ENCODE results near the gene LSP1.
"Not testable (repeated sequence)": the region's sequence is repeated elsewhere in the genome, so short reads cannot be mapped to it uniquely, and the experiment has no call there.

The LSP1 gene

DNA sequence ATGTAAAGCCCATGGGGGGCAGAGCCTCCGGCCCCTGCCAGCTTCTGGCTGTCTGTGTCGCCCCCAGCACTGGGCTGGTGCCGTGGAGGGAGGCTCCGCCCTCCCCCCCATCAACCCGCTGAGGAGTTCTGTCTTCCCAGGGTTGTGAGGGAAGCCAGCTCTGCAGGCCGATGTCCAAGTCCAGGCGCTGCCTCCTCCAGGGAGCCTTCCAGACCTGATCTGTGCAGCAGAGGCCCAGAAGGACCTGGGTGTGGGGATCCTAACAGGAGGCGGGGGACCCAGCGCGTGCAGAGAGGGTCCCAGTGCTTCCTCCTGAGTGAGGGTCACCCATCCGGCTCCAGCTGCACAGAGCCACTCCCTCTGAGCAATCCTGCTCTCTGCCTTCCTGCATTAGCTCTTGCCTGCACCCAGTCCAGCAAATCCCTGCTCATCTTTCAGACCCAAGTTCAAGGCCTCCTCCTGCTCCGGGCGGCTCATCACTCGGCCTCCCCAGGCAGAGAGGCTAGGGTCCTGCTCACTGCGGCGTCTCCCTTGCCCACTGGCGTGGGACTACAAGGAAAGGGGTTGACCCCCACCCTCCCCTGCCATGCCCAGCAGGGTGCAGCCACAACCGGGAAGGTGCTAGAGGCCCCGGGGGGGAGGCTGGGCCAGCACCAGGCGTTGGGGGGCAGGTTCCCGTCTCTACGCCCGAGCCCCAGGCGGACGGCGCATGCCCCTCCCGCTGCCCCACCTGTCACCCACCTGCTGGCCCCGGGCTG, 22.4 kb downstream of the LSP1 start:
- in situ Hi-C loops (cut with MboI; ENCODE audit: low sequenced_read_pairs): no loop called here

- in situ Hi-C loops (cut with MboI; ENCODE audit: low sequenced_read_pairs): not testable (repeated sequence)
Observed at GRCh38 chr11:1875851-1876301, 23.0 kb downstream of the LSP1 start.

- in situ Hi-C loops (cut with MboI; ENCODE audit: low sequenced_read_pairs): no loop called here
Observed at GRCh38 chr11:1876361-1877063, 23.6 kb downstream of the LSP1 start.

- in situ Hi-C loops (cut with MboI; ENCODE audit: low sequenced_read_pairs): no loop called here
Observed at GRCh38 chr11:1877211-1878136, 24.6 kb downstream of the LSP1 start.

- in situ Hi-C loops (cut with MboI; ENCODE audit: low sequenced_read_pairs): no loop called here
Observed at GRCh38 chr11:1878137-1879031, 25.5 kb downstream of the LSP1 start.

- in situ Hi-C loops (cut with MboI; ENCODE audit: low sequenced_read_pairs): no loop called here
Observed at GRCh38 chr11:1879342-1879940, 26.6 kb downstream of the LSP1 start.

- in situ Hi-C loops (cut with MboI; ENCODE audit: low sequenced_read_pairs): no loop called here
Observed at GRCh38 chr11:1879941-1880720, 27.2 kb downstream of the LSP1 start.

GRCh38 chr11:1880746-1881441, 28.0 kb downstream of the LSP1 start:
- in situ Hi-C loops (cut with MboI; ENCODE audit: low sequenced_read_pairs): no loop called here

DNA sequence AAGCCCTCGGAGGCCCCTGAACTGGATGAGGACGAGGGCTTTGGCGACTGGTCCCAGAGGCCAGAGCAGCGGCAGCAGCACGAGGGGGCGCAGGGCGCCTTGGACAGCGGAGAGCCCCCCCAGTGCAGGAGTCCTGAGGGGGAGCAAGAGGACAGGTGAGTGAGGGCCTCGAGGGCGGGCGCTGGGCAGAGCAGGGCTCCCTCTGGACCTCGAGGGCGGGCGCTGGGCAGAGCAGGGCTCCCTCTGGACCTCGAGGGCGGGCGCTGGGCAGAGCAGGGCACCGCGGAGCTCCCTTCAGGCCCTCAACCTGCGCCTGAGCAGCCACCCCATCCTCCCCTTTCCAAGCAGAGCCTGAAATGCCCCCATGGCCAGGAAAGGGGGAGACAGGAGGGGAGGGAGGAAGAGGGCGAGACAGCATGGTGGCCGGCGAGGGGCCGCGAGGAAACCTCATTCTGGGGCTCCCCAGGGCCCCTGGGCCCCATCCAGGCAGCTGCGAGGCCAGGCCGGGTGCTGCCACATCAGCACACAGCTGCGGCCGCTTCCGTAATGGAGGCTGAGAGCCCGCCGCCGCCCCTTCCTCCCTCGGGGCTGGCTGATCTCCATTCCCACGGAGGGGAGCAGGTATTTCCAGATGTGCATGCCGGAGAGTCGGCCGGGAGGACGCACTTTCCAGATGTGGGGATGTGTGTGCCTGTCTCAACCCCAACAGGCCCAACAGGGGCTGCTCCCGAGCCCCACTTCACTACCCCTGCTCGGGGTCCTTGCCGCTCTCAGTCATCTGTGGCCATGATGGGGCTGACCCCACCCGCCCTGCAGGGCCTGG, 28.8 kb downstream of the LSP1 start:
- in situ Hi-C loops (cut with MboI; ENCODE audit: low sequenced_read_pairs): no loop called here

DNA sequence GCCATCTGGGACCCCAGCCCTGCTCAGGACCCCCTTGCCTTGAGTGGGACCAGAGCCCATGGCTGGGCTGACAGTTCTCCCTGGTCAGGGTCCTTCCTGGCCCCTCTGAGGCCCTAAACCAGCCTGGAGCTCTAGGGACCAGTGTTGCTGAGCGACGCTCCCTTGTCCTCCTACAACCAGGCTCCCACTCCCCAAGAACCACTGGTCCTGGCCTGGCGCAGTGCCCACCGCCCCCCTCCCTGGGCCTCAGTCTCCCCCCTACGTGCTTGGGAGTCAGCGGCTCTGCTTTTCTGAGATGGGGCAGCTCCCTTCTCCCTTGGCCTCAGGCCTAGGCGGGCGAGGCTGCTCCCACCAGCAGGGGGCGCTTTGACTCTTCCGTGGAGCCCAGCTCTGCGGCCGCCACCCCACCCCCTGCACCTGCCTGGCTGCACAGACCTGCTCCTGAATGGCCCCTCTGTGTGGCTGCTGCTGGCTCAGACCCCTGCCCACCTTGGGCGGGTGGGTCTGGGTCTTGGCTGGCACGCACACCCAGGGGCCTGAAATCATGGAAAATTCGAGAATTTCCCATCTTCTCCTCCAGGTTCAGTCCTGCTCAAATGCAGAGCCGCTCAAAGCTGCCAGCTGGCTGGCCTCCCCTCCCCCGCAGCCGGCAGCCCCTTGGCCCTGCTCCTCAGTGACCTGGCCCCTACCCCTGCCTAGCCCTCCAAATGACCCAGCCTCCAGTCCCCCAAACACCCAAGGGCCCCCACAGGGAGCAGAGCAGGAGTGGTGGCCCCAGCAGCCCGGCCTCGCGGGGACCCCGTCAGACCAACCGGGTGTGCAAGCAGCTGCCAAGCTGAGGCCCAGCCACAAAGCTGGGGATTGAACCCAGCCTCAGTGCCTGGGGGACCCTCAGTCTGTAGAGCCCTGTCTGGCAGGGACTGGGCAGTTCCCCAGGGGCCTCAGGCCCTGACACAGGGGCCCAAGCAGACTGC, 29.7 kb downstream of the LSP1 start:
- in situ Hi-C loops (cut with MboI; ENCODE audit: low sequenced_read_pairs): no loop called here

- in situ Hi-C loops (cut with MboI; ENCODE audit: low sequenced_read_pairs): no loop called here
Observed at GRCh38 chr11:1883346-1884302, 30.7 kb downstream of the LSP1 start.

- in situ Hi-C loops (cut with MboI; ENCODE audit: low sequenced_read_pairs): no loop called here
Observed at GRCh38 chr11:1884303-1884700, 31.4 kb downstream of the LSP1 start.

DNA sequence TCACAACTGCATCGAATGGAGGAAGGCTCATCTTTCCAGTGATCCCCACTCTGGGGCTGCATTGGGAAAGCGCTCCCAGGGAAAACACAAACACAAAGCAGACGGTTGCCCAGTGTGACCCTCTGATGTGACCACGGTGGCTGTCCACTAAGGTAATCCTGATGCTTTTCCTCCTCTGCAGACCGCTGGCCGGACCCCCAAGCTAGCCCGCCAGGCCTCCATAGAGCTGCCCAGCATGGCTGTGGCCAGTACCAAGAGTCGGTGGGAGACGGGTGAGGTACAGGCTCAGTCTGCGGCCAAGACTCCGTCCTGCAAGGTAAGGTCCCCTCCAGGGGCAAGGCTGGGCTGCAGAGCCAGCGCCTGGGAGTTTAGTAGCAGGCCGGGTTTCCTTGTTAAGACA, 33.7 kb downstream of the LSP1 start:
- in situ Hi-C loops (cut with MboI; ENCODE audit: low sequenced_read_pairs): not testable (repeated sequence)

GRCh38 chr11:1887451-1888346, 34.8 kb downstream of the LSP1 start:
- in situ Hi-C loops (cut with MboI; ENCODE audit: low sequenced_read_pairs): no loop called here

Measured in HL-60/S4 treated with phorbol 12-myristate 13-acetate at 8.2 ng/mL for 4 days and 3 days (cell line).